Measurements from ENCODE around the gene REG4.

DNA sequence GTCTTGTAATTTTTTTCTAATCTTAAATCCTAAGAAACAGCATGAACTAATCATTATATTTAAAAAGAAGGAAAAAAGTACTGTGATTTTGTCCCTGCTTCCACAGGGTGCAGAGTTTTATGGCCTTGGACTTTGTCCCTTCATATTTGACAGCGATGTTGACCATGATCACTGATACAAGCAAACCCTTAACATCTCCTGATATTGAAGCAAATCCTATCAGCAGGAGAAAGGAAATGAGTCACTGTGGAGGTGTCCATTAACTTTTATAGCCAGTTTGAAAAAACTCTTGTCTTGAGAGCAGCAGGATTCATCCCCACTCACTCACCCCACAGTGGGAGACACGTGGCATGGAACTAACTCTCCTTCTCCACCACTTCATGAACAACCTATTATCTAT is 5.1 kb upstream of the REG4 start:
- TF ChIP-seq, protein P1, sequence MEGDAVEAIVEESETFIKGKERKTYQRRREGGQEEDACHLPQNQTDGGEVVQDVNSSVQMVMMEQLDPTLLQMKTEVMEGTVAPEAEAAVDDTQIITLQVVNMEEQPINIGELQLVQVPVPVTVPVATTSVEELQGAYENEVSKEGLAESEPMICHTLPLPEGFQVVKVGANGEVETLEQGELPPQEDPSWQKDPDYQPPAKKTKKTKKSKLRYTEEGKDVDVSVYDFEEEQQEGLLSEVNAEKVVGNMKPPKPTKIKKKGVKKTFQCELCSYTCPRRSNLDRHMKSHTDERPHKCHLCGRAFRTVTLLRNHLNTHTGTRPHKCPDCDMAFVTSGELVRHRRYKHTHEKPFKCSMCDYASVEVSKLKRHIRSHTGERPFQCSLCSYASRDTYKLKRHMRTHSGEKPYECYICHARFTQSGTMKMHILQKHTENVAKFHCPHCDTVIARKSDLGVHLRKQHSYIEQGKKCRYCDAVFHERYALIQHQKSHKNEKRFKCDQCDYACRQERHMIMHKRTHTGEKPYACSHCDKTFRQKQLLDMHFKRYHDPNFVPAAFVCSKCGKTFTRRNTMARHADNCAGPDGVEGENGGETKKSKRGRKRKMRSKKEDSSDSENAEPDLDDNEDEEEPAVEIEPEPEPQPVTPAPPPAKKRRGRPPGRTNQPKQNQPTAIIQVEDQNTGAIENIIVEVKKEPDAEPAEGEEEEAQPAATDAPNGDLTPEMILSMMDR (IDR thresholded peaks at IDR 0.05) = no peak
- no peak for TF ChIP-seq EP300 (IDR thresholded peaks at IDR 0.05)
- TF ChIP-seq POLR2A (IDR thresholded peaks at IDR 0.05) = no peak

Measured in sigmoid colon (tissue), 4 donors.